HEK293 (cell line): ENCODE data around the gene MALL.
A peak's percentile ranks its signal among the peaks of the same experiment; 100 is the strongest.

Experiments
- CTCF ChIA-PET: fragments of 350-600 bp; formaldehyde crosslinking; extraction: SDS; loops from one replicate; lab custom pipeline; 2021; ENCODE audit warnings: antibody characterized with exemption; lab: Yijun Ruan, JAX
- POLR2A ChIA-PET: fragments of 300-600 bp; formaldehyde crosslinking; extraction: SDS; loops from one replicate; lab custom pipeline; 2020; ENCODE audit warnings: antibody characterized with exemption, inconsistent platforms; lab: Yijun Ruan, JAX
- H3K27ac ChIP-seq: fragments of 200-500 bp; sonication (Bioruptor generic); 2 replicates; pipeline ENCODE4 v1.5.1; 2014; ENCODE audit warnings: low read depth, low read length, control low read depth, inconsistent platforms; ENCODE audit errors: extremely low read depth
- H3K36me3 ChIP-seq, 2 experiments: fragments of 200-500 bp in 1 of 2; sonication (Bioruptor generic) in 1 of 2; 1 replicate in 1 of 2; 2 replicates in 1 of 2; pipeline ENCODE4 v1.5.1; 2014 to 2017; ENCODE audit warnings: inconsistent platforms in 2 of 2, low read length in 2 of 2; ENCODE audit not compliant: control insufficient read depth in 2 of 2, insufficient read depth in 1 of 2
- H3K4me1 ChIP-seq: fragments of 200-500 bp; sonication (Bioruptor generic); 2 replicates; pipeline ENCODE4 v1.5.1; 2014; ENCODE audit warnings: mild to moderate bottlenecking, low read length, inconsistent platforms; ENCODE audit not compliant: control insufficient read depth, insufficient read depth
- H3K4me3 ChIP-seq: 2 replicates; pipeline ENCODE4 v1.5.1; 2011; ENCODE audit warnings: low read depth, mild to moderate bottlenecking, control low read depth, low read length, moderate library complexity
- H3K9me3 ChIP-seq: fragments of 200-500 bp; sonication (Bioruptor generic); 2 replicates; pipeline ENCODE4 v1.5.1; 2014; ENCODE audit warnings: low read depth, low read length, inconsistent platforms; ENCODE audit not compliant: control insufficient read depth, insufficient read depth
- EGR2 ChIP-seq: fragments of 450-650 bp; formaldehyde crosslinking; IDR thresholded peaks from 2 replicates; pipeline ENCODE4 v1.5.1; 2016; ENCODE audit warnings: low read depth, missing biosample characterization, missing genetic modification characterization
- GLI4 ChIP-seq: fragments of 450-650 bp; formaldehyde crosslinking; IDR thresholded peaks from 2 replicates; pipeline ENCODE4 v1.5.1; 2016; ENCODE audit warnings: missing biosample characterization, missing genetic modification characterization
- GLIS1 ChIP-seq: fragments of 450-650 bp; formaldehyde crosslinking; IDR thresholded peaks from 2 replicates; pipeline ENCODE4 v1.5.1; 2016; ENCODE audit warnings: missing biosample characterization, missing genetic modification characterization
- MEIS1 ChIP-seq: sonication (generic); formaldehyde crosslinking; IDR thresholded peaks from 2 replicates; pipeline ENCODE4 v1.8.1; 2022; ENCODE audit warnings: missing genetic modification reagents, mild to moderate bottlenecking, borderline replicate concordance
- RBAK ChIP-seq: fragments of 450-650 bp; formaldehyde crosslinking; IDR thresholded peaks from 2 replicates; pipeline ENCODE4 v1.5.1; 2016; ENCODE audit warnings: missing biosample characterization, missing genetic modification characterization
- SCRT2 ChIP-seq: fragments of 450-650 bp; formaldehyde crosslinking; IDR thresholded peaks from 2 replicates; pipeline ENCODE4 v1.5.1; 2016; ENCODE audit warnings: missing biosample characterization, missing genetic modification characterization
- SP7 ChIP-seq: fragments of 450-650 bp; formaldehyde crosslinking; IDR thresholded peaks from 2 replicates; pipeline ENCODE4 v1.5.1; 2016; ENCODE audit warnings: missing biosample characterization, missing genetic modification characterization
- TRIM28 ChIP-seq: IDR thresholded peaks from 2 replicates; pipeline ENCODE4 v1.6.1; 2011; ENCODE audit warnings: low read length, control low read depth, borderline replicate concordance
- ZBTB17 ChIP-seq: fragments of 450-650 bp; formaldehyde crosslinking; IDR thresholded peaks from 2 replicates; pipeline ENCODE4 v1.5.1; 2016; ENCODE audit warnings: missing biosample characterization, missing genetic modification characterization
- ZBTB49 ChIP-seq: fragments of 450-650 bp; formaldehyde crosslinking; IDR thresholded peaks from 2 replicates; pipeline ENCODE4 v1.5.1; 2016; ENCODE audit warnings: missing biosample characterization, missing genetic modification characterization, low read depth
- ZBTB6 ChIP-seq: fragments of 450-650 bp; formaldehyde crosslinking; IDR thresholded peaks from 2 replicates; pipeline ENCODE4 v1.5.1; 2017; ENCODE audit warnings: missing biosample characterization, missing genetic modification characterization
- ZBTB7A ChIP-seq: fragments of 450-650 bp; formaldehyde crosslinking; IDR thresholded peaks from 2 replicates; pipeline ENCODE4 v1.5.1; 2016; ENCODE audit warnings: low read depth, missing biosample characterization, missing genetic modification characterization
- ZBTB8A ChIP-seq: fragments of 450-650 bp; formaldehyde crosslinking; IDR thresholded peaks from 2 replicates; pipeline ENCODE4 v1.5.1; 2016; ENCODE audit warnings: missing biosample characterization, missing genetic modification characterization
- ZFHX2 ChIP-seq: fragments of 450-650 bp; formaldehyde crosslinking; conservative IDR thresholded peaks from 2 replicates; pipeline ENCODE4 v1.5.1; 2016; ENCODE audit warnings: missing biosample characterization, missing genetic modification characterization
- ZNF132 ChIP-seq: fragments of 450-650 bp; formaldehyde crosslinking; IDR thresholded peaks from 2 replicates; pipeline ENCODE4 v1.5.1; 2017; ENCODE audit warnings: missing biosample characterization, missing genetic modification characterization, borderline replicate concordance
- ZNF335 ChIP-seq: fragments of 450-650 bp; formaldehyde crosslinking; conservative IDR thresholded peaks from 2 replicates; pipeline ENCODE4 v1.5.1; 2016; ENCODE audit warnings: missing biosample characterization, missing genetic modification characterization
- ZNF362 ChIP-seq: fragments of 450-650 bp; formaldehyde crosslinking; IDR thresholded peaks from 2 replicates; pipeline ENCODE4 v1.5.1; 2016; ENCODE audit warnings: missing biosample characterization, missing genetic modification characterization
- ZNF544 ChIP-seq: fragments of 450-650 bp; formaldehyde crosslinking; IDR thresholded peaks from 2 replicates; pipeline ENCODE4 v1.5.0; 2017; ENCODE audit warnings: missing biosample characterization, missing genetic modification characterization
- ZNF571 ChIP-seq: fragments of 450-650 bp; formaldehyde crosslinking; IDR thresholded peaks from 2 replicates; pipeline ENCODE4 v1.5.0; 2017; ENCODE audit warnings: missing biosample characterization, missing genetic modification characterization
- ZNF654 ChIP-seq: fragments of 450-650 bp; formaldehyde crosslinking; IDR thresholded peaks from 2 replicates; pipeline ENCODE4 v1.5.1; 2016; ENCODE audit warnings: low read depth, missing biosample characterization, missing genetic modification characterization
- TF ChIP-seq, protein P1 (sequence below): fragments of 450-650 bp; formaldehyde crosslinking; IDR thresholded peaks from 2 replicates; pipeline ENCODE4 v1.5.1; 2016; ENCODE audit warnings: missing biosample characterization, missing genetic modification characterization
- TF ChIP-seq, protein P2 (sequence below): fragments of 450-650 bp; formaldehyde crosslinking; IDR thresholded peaks from 2 replicates; pipeline ENCODE4 v1.5.1; 2016; ENCODE audit warnings: missing biosample characterization, missing genetic modification characterization
- TF ChIP-seq, protein P3 (sequence below): fragments of 450-650 bp; formaldehyde crosslinking; IDR thresholded peaks from 2 replicates; pipeline ENCODE4 v1.5.1; 2016; ENCODE audit warnings: missing biosample characterization, missing genetic modification characterization

MALL gene

DNA sequence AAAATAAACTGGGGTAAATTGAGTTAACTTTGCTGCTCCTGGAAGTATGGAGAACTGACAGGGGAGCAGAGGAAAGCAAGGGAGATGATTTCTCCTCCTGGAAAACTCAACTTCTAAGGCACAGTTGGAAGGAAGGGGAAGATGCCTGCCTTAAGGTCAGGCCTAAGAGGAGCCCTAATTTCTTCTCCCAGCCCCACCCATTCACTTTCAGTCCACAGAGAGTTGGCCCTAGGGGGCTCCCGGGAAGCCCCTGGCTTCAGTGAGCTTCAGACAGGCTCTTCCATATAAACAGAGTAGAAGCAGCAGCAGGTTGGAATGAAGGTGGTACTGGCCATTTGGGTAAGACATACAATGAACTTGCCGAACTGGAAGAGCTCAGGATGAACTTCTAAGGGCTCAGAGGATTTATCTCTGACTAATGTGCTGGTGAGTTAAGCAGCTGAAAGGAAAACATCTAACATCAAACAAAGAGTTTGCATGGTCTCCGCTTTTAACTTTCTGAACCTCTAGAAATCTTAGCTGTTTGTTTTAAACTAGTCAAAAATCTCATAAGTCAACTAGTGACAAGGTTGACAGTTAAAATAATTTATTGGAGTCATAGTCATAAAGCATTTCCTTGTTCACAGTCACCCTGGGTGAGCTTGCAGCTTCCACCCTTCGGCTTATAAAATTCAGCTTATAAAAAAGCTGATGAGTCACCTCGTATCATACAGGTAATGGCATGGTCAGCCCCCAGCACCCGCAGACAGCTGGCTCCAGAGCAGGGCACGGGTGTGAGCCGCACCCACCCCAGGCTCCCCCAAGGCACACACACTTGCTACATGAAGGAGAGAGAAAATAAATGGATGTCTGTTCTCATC lies 9.8 kb downstream of the MALL start (continued):
- TF ChIP-seq GLI4 (tag by site-specific recombination): no peak
- no peak for TF ChIP-seq ZNF654
- TF ChIP-seq, protein P1, sequence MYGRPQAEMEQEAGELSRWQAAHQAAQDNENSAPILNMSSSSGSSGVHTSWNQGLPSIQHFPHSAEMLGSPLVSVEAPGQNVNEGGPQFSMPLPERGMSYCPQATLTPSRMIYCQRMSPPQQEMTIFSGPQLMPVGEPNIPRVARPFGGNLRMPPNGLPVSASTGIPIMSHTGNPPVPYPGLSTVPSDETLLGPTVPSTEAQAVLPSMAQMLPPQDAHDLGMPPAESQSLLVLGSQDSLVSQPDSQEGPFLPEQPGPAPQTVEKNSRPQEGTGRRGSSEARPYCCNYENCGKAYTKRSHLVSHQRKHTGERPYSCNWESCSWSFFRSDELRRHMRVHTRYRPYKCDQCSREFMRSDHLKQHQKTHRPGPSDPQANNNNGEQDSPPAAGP (tag by site-specific recombination): no peak
- 0 out of 2 replicates have a peak, but pooled peaks have one; percentile 46 for TF ChIP-seq TRIM28
- TF ChIP-seq SCRT2 (tag by site-specific recombination): peak; percentile 48
- TF ChIP-seq, protein P2, sequence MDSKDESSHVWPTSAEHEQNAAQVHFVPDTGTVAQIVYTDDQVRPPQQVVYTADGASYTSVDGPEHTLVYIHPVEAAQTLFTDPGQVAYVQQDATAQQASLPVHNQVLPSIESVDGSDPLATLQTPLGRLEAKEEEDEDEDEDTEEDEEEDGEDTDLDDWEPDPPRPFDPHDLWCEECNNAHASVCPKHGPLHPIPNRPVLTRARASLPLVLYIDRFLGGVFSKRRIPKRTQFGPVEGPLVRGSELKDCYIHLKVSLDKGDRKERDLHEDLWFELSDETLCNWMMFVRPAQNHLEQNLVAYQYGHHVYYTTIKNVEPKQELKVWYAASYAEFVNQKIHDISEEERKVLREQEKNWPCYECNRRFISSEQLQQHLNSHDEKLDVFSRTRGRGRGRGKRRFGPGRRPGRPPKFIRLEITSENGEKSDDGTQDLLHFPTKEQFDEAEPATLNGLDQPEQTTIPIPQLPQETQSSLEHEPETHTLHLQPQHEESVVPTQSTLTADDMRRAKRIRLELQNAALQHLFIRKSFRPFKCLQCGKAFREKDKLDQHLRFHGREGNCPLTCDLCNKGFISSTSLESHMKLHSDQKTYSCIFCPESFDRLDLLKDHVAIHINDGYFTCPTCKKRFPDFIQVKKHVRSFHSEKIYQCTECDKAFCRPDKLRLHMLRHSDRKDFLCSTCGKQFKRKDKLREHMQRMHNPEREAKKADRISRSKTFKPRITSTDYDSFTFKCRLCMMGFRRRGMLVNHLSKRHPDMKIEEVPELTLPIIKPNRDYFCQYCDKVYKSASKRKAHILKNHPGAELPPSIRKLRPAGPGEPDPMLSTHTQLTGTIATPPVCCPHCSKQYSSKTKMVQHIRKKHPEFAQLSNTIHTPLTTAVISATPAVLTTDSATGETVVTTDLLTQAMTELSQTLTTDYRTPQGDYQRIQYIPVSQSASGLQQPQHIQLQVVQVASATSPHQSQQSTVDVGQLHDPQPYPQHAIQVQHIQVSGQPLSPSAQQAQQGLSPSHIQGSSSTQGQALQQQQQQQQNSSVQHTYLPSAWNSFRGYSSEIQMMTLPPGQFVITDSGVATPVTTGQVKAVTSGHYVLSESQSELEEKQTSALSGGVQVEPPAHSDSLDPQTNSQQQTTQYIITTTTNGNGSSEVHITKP (tag by site-specific recombination): 0 out of 2 replicates have a peak, but pooled peaks have one; percentile 5
- peak; percentile 53 for TF ChIP-seq GLIS1 (tag by site-specific recombination)
- TF ChIP-seq ZBTB17 (tag by site-specific recombination): no peak
- no peak for TF ChIP-seq ZNF335 (tag by site-specific recombination)
- TF ChIP-seq ZBTB8A (tag by site-specific recombination): no peak
- TF ChIP-seq ZNF362 (tag by site-specific recombination): no peak
- no peak for TF ChIP-seq ZFHX2 (tag by site-specific recombination)
- TF ChIP-seq ZBTB6 (tag by site-specific recombination): no peak
- 0 out of 2 replicates have a peak, but pooled peaks have one; percentile 59 for TF ChIP-seq MEIS1 (CRISPR knock-in tag)
- TF ChIP-seq SP7 (tag by site-specific recombination): peak; percentile 37; the same call in 1 of the 2 replicates
- no peak for TF ChIP-seq RBAK (tag by site-specific recombination)
- no peak for TF ChIP-seq ZNF544 (tag by site-specific recombination)

DNA sequence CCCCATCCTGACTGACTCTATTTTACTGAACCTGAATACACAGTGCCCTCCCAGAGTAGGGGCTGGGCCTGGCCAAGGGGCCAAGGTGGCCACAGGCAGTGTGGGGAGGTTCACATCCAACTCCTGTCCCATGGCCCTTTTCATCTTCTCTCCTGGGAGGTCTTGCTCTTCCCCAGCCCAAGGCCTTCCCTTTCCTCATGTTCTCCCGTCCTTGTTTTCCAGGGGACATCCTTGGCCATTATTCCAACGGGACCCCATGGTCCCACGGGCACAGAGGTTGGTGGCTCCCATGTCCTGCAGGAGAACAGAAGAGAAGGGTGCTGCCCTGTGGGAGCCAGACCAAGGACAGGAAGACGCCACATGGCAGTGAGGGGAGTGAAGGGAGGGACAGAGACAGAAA lies 10.4 kb downstream of the MALL start:
- CTCF ChIA-PET: interaction anchor here (0.6 kb wide), 2 partner anchors 90 to 653 kb away, joined by 3 read pairs; no protein-coding TSS in a partner anchor
- POLR2A ChIA-PET: no interaction called here
- no peak overlapping the region; the same call in 1 of the 2 replicates for H3K27ac ChIP-seq
- no peaks in the 10 kb centered on the region for H3K9me3 ChIP-seq
- H3K36me3 ChIP-seq: no peaks in the 10 kb centered on the region
- H3K4me1 ChIP-seq: peaks cover 23% of the 10 kb centered on the region
- H3K4me3 ChIP-seq: no peak overlapping the region
- TF ChIP-seq ZNF335 (tag by site-specific recombination) (no peak), ZBTB49 (tag by site-specific recombination) (no peak), ZBTB7A (tag by site-specific recombination) (no peak), SP7 (tag by site-specific recombination) (no peak), ZNF571 (tag by site-specific recombination) (no peak), ZNF132 (no peak), EGR2 (tag by site-specific recombination) (no peak)
- TF ChIP-seq, protein P3, sequence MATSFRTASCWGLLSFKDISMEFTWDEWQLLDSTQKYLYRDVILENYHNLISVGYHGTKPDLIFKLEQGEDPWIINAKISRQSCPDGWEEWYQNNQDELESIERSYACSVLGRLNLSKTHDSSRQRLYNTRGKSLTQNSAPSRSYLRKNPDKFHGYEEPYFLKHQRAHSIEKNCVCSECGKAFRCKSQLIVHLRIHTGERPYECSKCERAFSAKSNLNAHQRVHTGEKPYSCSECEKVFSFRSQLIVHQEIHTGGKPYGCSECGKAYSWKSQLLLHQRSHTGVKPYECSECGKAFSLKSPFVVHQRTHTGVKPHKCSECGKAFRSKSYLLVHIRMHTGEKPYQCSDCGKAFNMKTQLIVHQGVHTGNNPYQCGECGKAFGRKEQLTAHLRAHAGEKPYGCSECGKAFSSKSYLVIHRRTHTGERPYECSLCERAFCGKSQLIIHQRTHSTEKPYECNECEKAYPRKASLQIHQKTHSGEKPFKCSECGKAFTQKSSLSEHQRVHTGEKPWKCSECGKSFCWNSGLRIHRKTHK: no peak
